Esophagus muscularis mucosa (tissue), 4 donors: ENCODE data around the gene AK6.

ENCODE experiments used
- EP300 ChIP-seq: sonication (generic); formaldehyde crosslinking; IDR thresholded peaks from one replicate; pipeline ENCODE4 v1.6.1; 2017; ENCODE audit warnings: antibody characterized with exemption
- POLR2A ChIP-seq: fragments of 450-650 bp; IDR thresholded peaks from one replicate; pipeline ENCODE4 v1.6.1; 2017; ENCODE audit warnings: antibody characterized with exemption, moderate library complexity, mild to moderate bottlenecking, low read depth
- TF ChIP-seq, protein P1 (sequence below), 3 experiments: fragments of 200-600 bp in 2 of 3; fragments of 450-650 bp in 1 of 3; sonication (generic) in 2 of 3; IDR thresholded peaks; one replicate each; pipeline ENCODE4 v1.5.1; 2017 to 2019; ENCODE audit warnings: antibody characterized with exemption in 3 of 3, mild to moderate bottlenecking in 2 of 3, moderate library complexity in 1 of 3

DNA sequence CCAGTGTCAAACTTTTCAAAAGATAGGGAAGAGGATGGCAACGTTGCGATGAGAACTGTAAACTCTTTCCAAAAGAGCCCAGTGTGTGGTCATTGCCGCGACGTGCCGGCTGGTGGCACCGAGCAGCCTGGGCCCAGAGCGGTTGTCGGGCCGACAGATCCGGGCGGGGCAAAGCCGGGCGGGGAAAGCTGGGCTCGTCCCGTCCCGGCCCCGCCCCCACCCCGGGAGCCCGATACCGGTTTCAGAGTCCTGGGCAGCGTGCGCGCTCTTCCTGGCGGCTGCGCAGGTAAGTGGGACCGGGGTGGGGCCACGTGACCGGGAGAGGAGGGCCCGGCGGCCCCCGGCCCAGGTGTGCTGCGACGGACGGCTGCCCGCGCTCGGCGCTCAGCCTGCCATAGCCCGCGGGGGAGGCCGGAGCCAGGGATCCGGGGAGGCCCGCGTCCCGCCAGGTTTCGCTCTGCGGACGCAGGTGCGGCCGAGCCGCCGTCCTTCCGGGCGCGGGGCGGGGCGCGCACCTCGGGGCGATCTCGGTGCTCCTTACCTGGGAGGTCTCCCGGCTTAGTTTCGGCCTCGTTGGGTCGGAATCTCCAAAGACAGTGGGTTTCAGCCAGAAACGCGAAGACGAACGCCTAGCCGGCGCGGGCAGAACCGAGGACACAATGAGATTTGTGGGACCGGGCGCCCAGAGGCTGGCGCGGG lies 45.7 kb upstream of the AK6 start, which contains the start of gene MARVELD2:
- TF ChIP-seq POLR2A, result no peak
- TF ChIP-seq, protein P1, sequence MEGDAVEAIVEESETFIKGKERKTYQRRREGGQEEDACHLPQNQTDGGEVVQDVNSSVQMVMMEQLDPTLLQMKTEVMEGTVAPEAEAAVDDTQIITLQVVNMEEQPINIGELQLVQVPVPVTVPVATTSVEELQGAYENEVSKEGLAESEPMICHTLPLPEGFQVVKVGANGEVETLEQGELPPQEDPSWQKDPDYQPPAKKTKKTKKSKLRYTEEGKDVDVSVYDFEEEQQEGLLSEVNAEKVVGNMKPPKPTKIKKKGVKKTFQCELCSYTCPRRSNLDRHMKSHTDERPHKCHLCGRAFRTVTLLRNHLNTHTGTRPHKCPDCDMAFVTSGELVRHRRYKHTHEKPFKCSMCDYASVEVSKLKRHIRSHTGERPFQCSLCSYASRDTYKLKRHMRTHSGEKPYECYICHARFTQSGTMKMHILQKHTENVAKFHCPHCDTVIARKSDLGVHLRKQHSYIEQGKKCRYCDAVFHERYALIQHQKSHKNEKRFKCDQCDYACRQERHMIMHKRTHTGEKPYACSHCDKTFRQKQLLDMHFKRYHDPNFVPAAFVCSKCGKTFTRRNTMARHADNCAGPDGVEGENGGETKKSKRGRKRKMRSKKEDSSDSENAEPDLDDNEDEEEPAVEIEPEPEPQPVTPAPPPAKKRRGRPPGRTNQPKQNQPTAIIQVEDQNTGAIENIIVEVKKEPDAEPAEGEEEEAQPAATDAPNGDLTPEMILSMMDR (IDR thresholded peaks at IDR 0.05), result peak in 1 of 3 experiments; percentile 29
- no peak for TF ChIP-seq EP300
